PFSK-1 (cell line): ENCODE measurements around the gene DDB1.

Experiments used
- FOXP2 ChIP-seq: optimal IDR thresholded peaks from 2 replicates; pipeline ENCODE3; 2011; ENCODE audit warnings: borderline replicate concordance, control low read depth, inconsistent platforms; ENCODE audit not compliant: insufficient read depth; ENCODE audit errors: extremely low read length, extremely low read depth
- POLR2AphosphoS5 ChIP-seq: IDR thresholded peaks from 2 replicates; pipeline ENCODE4 v1.6.1; 2012; ENCODE audit warnings: low read depth, mild to moderate bottlenecking, control low read depth, low read length, moderate library complexity
- SIN3A ChIP-seq: IDR thresholded peaks from 2 replicates; pipeline ENCODE4 v1.6.1; 2012; ENCODE audit warnings: mild to moderate bottlenecking, low read length, moderate library complexity, borderline replicate concordance; ENCODE audit not compliant: insufficient read depth
- TAF1 ChIP-seq: IDR thresholded peaks from 2 replicates; pipeline ENCODE4 v1.6.1; 2012; ENCODE audit warnings: low read length, control low read depth, borderline replicate concordance; ENCODE audit not compliant: insufficient read depth
- TF ChIP-seq, protein P1 (sequence below), 2 experiments: IDR thresholded peaks; 2 replicates each; pipeline versions ENCODE4 v1.6.1 to v1.8.0; 2011 to 2012; ENCODE audit warnings: low read depth in 2 of 2, low read length in 2 of 2, control low read depth in 1 of 2, inconsistent platforms in 1 of 2, mild to moderate bottlenecking in 1 of 2, moderate library complexity in 1 of 2; ENCODE audit not compliant: insufficient read depth in 1 of 2

Gene DDB1

DNA sequence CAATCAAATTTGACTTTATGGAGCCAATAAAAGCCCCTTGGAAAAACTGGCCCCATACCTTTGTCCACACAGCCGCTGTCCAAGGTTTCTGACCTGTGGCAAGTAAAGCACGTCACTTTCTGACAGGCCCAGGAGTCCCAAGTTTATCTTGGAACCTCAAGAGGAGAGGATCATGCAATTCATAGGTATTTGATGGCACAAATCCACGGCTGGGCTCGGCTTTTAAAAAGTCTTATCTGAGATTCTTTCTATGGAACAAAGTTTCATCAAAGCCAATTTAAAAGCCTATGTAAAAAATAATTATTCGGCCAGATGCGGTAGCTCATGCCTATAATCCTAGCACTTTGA lies 42.8 kb upstream of the DDB1 start:
- TF ChIP-seq, protein P1, sequence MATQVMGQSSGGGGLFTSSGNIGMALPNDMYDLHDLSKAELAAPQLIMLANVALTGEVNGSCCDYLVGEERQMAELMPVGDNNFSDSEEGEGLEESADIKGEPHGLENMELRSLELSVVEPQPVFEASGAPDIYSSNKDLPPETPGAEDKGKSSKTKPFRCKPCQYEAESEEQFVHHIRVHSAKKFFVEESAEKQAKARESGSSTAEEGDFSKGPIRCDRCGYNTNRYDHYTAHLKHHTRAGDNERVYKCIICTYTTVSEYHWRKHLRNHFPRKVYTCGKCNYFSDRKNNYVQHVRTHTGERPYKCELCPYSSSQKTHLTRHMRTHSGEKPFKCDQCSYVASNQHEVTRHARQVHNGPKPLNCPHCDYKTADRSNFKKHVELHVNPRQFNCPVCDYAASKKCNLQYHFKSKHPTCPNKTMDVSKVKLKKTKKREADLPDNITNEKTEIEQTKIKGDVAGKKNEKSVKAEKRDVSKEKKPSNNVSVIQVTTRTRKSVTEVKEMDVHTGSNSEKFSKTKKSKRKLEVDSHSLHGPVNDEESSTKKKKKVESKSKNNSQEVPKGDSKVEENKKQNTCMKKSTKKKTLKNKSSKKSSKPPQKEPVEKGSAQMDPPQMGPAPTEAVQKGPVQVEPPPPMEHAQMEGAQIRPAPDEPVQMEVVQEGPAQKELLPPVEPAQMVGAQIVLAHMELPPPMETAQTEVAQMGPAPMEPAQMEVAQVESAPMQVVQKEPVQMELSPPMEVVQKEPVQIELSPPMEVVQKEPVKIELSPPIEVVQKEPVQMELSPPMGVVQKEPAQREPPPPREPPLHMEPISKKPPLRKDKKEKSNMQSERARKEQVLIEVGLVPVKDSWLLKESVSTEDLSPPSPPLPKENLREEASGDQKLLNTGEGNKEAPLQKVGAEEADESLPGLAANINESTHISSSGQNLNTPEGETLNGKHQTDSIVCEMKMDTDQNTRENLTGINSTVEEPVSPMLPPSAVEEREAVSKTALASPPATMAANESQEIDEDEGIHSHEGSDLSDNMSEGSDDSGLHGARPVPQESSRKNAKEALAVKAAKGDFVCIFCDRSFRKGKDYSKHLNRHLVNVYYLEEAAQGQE (IDR thresholded peaks at IDR 0.05; ENCODE audit: insufficient read depth in 1 of 2, low read depth in 2 of 2, low read length in 2 of 2), result 0 out of 4 replicates have a peak, but pooled peaks of 1 of the 2 experiments have one; percentile 48
- TF ChIP-seq TAF1, result no peak

DNA sequence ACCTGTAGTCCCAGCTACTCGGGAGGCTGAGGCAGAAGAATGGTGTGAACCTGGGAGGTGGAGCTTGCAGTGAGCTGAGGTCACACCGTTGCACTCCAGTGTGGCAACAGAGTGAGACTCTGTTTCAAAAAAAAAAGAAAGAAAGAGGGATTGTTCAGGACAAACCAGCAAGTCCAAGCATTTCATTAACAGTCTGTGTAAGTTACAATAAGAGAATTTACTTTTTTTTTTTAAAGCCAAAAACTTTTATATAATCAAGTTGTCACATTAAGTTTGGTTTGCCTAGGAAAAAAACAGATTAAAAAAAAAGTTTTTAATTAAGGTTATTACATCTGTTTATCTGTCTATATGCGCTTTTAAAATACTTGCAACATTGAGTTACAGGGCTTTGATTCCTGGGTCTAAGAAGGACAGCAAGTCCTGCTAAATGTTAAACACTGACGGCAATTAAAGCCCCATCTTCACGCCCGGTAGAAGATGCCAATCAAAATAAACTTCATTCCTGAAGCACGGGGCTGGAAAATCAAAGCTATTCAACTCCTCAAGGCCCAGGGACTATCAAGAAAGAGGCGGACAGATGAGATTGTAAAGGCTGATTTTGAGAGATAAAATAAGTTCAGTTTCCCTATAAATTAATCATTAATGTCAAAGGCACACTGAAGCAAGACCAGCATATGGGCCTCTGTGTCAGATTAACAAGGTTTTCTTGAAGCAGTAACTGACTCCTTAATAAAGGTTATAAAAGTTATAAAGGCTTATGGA lies 39.9 kb upstream of the DDB1 start:
- no peak for TF ChIP-seq TAF1
- TF ChIP-seq, protein P1 (IDR thresholded peaks at IDR 0.05; ENCODE audit: insufficient read depth in 1 of 2, low read depth in 2 of 2, low read length in 2 of 2), result no peak
- no peak for TF ChIP-seq POLR2AphosphoS5
- no peak for TF ChIP-seq FOXP2

- TF ChIP-seq FOXP2 (no peak), TAF1 (no peak), SIN3A (no peak), POLR2AphosphoS5 (no peak; the same call in 1 of the 2 replicates)
- TF ChIP-seq, protein P1 (IDR thresholded peaks at IDR 0.05; ENCODE audit: insufficient read depth in 1 of 2, low read depth in 2 of 2, low read length in 2 of 2), result no peak
These were observed 37.6 kb upstream of the DDB1 start for GRCh38 chr11:61370349-61371005.

- TF ChIP-seq SIN3A (no peak), TAF1 (no peak), POLR2AphosphoS5 (peak; percentile 14; the same call in 1 of the 2 replicates), FOXP2 (no peak)
- TF ChIP-seq, protein P1 (IDR thresholded peaks at IDR 0.05; ENCODE audit: insufficient read depth in 1 of 2, low read depth in 2 of 2, low read length in 2 of 2), result no peak
These were observed 36.8 kb upstream of the DDB1 start for GRCh38 chr11:61369372-61370348.
